GM06990 (cell line): ENCODE results near the gene LTA.
A peak's percentile ranks its signal among the peaks of the same experiment; 100 is the strongest.

Experiments
- DNase-seq: peaks from one replicate; pipeline ENCODE4 v3.0.0-alpha.2; 2011; ENCODE audit not compliant: insufficient read length; ENCODE audit errors: extremely low read depth
- H3K27me3 ChIP-seq: replicated peaks from 2 replicates; pipeline ENCODE4 v1.6.0; 2011; ENCODE audit warnings: low read length; ENCODE audit not compliant: control insufficient read depth, insufficient read depth
- H3K36me3 ChIP-seq: 2 replicates; pipeline ENCODE4 v1.5.1; 2011; ENCODE audit warnings: low read length; ENCODE audit not compliant: control insufficient read depth, insufficient read depth
- H3K4me3 ChIP-seq: replicated peaks from 2 replicates; pipeline ENCODE4 v1.5.1; 2011; ENCODE audit warnings: low read depth, mild to moderate bottlenecking, control low read depth, low read length
- TF ChIP-seq, protein P1 (sequence below): IDR thresholded peaks from 2 replicates; pipeline ENCODE4 v1.5.1; 2011; ENCODE audit warnings: low read length, control low read depth, mild to moderate bottlenecking, inconsistent platforms; ENCODE audit not compliant: insufficient read depth, poor library complexity, severe bottlenecking

LTA gene

DNA sequence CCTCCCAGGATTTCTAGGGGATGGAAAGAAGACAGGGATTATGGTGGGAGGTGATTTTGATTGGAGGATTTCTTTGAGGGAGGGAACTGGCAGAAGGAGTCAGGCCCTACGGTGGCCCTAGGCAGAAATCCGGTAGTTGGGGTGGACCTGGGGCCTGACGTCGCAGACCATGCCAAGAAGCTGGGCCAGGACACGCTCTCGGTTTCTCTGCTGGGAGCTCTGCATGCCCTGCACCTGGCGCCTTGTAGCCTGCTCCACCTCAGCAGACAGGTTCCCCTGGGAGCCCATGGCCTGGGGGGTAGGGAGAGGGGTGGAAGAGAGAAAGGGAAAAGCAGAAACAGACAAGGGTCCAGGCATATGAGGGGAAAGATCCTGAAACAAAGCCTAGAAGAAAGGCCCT lies 26.8 kb upstream of the LTA start:
- no peaks in the 10 kb centered on the region for H3K36me3 ChIP-seq
- H3K4me3 ChIP-seq, result no peak overlapping the region
- H3K27me3 ChIP-seq, result no peaks in the 10 kb centered on the region
- no peak for DNase-seq
- TF ChIP-seq, protein P1, sequence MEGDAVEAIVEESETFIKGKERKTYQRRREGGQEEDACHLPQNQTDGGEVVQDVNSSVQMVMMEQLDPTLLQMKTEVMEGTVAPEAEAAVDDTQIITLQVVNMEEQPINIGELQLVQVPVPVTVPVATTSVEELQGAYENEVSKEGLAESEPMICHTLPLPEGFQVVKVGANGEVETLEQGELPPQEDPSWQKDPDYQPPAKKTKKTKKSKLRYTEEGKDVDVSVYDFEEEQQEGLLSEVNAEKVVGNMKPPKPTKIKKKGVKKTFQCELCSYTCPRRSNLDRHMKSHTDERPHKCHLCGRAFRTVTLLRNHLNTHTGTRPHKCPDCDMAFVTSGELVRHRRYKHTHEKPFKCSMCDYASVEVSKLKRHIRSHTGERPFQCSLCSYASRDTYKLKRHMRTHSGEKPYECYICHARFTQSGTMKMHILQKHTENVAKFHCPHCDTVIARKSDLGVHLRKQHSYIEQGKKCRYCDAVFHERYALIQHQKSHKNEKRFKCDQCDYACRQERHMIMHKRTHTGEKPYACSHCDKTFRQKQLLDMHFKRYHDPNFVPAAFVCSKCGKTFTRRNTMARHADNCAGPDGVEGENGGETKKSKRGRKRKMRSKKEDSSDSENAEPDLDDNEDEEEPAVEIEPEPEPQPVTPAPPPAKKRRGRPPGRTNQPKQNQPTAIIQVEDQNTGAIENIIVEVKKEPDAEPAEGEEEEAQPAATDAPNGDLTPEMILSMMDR, result no peak

DNA sequence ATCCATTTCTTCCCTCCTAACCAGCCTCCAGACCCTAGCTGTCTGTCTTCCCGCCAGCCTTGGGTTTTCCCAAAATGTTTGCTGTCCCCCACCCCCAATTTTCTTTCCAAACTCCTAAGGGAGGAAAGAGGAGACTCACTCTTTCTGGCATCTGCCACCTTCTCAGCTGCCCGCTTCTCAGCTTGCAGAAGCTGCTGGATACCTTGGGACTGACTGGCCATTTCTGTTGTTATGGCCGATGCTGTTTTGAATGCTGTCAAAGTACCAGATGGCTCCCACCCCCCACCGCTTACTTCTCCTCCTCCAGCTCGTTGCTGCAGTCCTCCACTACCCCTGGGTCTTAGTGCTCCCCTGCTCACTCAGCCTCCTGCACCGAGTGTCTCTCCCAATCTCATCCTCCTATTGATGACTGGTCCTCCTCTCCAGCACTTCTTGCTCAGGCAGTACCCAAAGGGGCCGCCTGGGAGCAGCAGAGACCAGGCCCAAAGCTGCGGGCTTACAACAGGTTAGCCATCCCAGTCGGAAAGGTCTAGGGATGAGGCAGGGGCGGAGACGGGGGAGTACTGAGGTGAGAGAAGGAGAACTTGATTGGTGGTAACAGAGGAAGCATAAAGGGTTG lies 25.6 kb upstream of the LTA start, which contains the start of gene ATP6V1G2:
ATP6V1G2 (minus strand) TSS at position 270 of the 619 bp plus-strand sequence; CDS start at position 221, 49 bp downstream.
- peak; percentile 85 for DNase-seq
- TF ChIP-seq, protein P1, result peak; percentile 97
- Histone ChIP-seq H3K4me3 (peak within 1 kb of the TSS; percentile 53), H3K36me3 (no peaks in the 10 kb centered on the region), H3K27me3 (no peaks in the 10 kb centered on the region)

DNA sequence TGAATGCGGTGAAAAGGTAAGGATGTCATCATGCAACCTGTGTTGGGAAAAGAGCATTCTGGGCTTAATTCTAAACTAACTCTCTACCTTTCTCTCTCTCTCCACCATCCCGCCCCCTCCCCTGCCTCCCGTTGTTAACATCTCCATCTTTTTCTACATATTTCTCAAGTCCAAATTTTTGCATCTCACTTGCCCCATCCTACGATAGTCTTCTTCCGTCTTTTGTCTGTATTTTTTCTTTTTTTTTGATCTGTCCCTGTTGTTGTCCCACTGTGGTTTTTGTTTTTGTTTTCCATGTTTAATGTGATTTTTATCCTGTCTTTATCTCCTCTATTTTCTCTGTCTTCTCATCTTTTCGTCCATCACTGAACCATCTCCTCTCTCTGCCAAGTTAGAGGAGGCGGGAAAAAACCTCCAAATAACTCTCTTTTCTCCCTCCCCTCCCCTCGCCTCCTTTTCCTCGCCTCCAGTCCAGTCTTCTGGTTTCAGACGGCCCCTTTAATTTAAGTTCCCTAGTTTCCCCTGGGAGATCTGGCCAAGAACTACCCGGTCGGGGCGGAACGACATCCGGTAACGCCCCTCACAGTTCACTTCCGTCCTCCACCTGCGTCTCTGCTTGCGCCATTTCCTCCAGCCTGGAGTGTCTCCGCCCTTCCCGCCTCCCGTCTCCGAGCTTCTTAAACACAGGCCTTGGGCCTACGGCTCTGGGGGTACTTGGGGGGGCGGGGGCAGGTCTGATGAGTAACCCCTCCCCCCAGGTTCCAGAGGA lies 24.9 kb upstream of the LTA start, which contains the start of gene NFKBIL1:
NFKBIL1 (plus strand) TSS at position 651 of the 769 bp plus-strand sequence; CDS start at position 738, 87 bp downstream.
- Histone ChIP-seq H3K36me3 (no peaks in the 10 kb centered on the region), H3K27me3 (no peaks in the 10 kb centered on the region), H3K4me3 (peak within 1 kb of the TSS; percentile 53)
- TF ChIP-seq, protein P1, result no peak
- peak; percentile 92 for DNase-seq

DNA sequence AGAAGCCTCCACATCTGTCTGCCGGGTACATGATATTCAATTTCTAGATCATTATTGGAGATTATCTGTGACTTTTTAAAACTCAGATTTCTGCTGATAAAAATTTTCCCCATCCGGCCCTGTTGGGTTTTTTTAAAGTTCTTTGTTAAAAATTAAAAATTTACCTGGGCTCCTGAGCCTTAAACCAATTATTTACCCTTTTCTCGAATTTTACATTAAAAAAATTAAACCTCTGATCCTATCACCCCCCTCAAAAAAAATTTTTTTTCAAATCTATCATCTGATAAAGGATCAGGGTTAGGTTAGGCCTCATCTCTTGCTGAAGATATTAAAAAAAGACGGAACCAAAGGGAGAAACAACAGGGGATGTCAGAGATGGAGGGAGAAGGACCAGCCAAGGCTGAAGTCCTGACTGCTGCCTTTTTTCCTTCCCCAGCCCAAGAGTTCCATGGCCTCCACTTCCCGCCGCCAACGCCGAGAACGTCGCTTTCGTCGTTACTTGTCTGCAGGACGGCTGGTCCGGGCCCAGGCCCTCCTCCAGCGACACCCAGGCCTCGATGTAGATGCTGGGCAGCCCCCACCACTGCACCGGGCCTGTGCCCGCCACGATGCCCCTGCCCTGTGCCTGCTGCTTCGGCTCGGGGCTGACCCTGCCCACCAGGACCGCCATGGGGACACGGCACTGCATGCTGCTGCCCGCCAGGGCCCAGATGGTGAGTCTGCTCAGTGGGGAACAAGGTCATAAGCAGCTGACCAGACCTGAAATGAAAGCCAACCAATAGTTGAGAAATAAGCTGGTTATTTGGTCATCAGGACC lies 24.2 kb upstream of the LTA start:
- H3K36me3 ChIP-seq, result no peaks in the 10 kb centered on the region
- peak overlapping the region; percentile 53 for H3K4me3 ChIP-seq
- TF ChIP-seq, protein P1, result no peak
- DNase-seq, result no peak
- H3K27me3 ChIP-seq, result no peaks in the 10 kb centered on the region

DNA sequence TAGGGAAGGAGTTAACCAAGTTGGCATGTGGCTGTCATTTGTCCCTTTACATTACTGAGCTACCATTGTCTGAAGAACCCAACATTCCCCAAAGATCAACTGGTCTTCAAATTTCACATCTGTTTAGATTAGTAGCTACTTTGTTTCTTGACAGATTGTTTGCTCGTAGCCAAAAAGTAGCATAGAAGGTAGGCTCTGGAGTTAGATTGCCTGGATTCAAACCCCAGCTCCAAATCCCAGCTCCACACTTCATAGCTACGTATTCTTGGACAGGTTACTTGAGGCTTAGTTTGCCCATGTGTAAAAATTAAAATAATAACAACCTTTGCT lies 23.6 kb upstream of the LTA start:
- no peaks in the 10 kb centered on the region for H3K36me3 ChIP-seq

More for the DNA sequence above, 23.6 kb upstream of the LTA start:
- no peak overlapping the region; the same call in 1 of the 2 replicates for H3K4me3 ChIP-seq
- TF ChIP-seq, protein P1, result no peak
- no peaks in the 10 kb centered on the region for H3K27me3 ChIP-seq
- no peak for DNase-seq
